Kidney capillary endothelial cell (primary cell): ENCODE measurements around the gene PLCH2.

Source experiments
- DNase-seq: peaks from one replicate; pipeline ENCODE4 v3.0.0-alpha.2; 2018; ENCODE audit warnings: low spot score

PLCH2 gene

GRCh38 chr1:2515763-2516080, 39.6 kb downstream of the PLCH2 start:
- no peak for DNase-seq

- DNase-seq, result no peak
Observed at GRCh38 chr1:2516124-2516523, 40.0 kb downstream of the PLCH2 start.

GRCh38 chr1:2516946-2517345, 40.9 kb downstream of the PLCH2 start:
- no peak for DNase-seq

GRCh38 chr1:2517966-2518365, 41.9 kb downstream of the PLCH2 start:
- DNase-seq, result no peak

- DNase-seq, result no peak
Observed at GRCh38 chr1:2518528-2518927, 42.4 kb downstream of the PLCH2 start.

GRCh38 chr1:2519029-2519685, 43.1 kb downstream of the PLCH2 start:
- no peak for DNase-seq

- DNase-seq, result no peak
Observed at GRCh38 chr1:2519729-2520128, 43.6 kb downstream of the PLCH2 start.

GRCh38 chr1:2520206-2520605, 44.1 kb downstream of the PLCH2 start:
- no peak for DNase-seq

GRCh38 chr1:2520806-2521205, 44.7 kb downstream of the PLCH2 start:
- no peak for DNase-seq

GRCh38 chr1:2522230-2522629, 46.1 kb downstream of the PLCH2 start:
- DNase-seq, result no peak

GRCh38 chr1:2523191-2523890, 47.3 kb downstream of the PLCH2 start:
- no peak for DNase-seq

- no peak for DNase-seq
Observed at GRCh38 chr1:2523891-2524609, 48.0 kb downstream of the PLCH2 start.

- no peak for DNase-seq
Observed at GRCh38 chr1:2525572-2525919, 49.5 kb downstream of the PLCH2 start.

- DNase-seq, result peak; percentile 85
Observed at GRCh38 chr1:2525920-2526823, 50.1 kb downstream of the PLCH2 start, which contains the start of gene PANK4. Gene PANK4 (minus strand): TSS chr1:2526596. CDS start chr1:2526587, 9 bp downstream.

- no peak for DNase-seq
Observed at GRCh38 chr1:2526824-2527555, 50.9 kb downstream of the PLCH2 start.

- no peak for DNase-seq
Observed at GRCh38 chr1:2527556-2527860, 51.4 kb downstream of the PLCH2 start.

GRCh38 chr1:2528016-2528415, 51.9 kb downstream of the PLCH2 start:
- no peak for DNase-seq

GRCh38 chr1:2528611-2528965, 52.5 kb downstream of the PLCH2 start:
- no peak for DNase-seq

- peak; percentile 27 for DNase-seq
Observed at GRCh38 chr1:2528966-2529783, 53.1 kb downstream of the PLCH2 start.

GRCh38 chr1:2529784-2530512, 53.9 kb downstream of the PLCH2 start, which contains the start of gene HES5:
Gene HES5 (minus strand): TSS chr1:2530263. CDS start chr1:2530164, 99 bp downstream.
- DNase-seq, result no peak
